ENCODE results near the gene CD300H. TPM values are rescaled to one million over a fixed set of nuclear protein-coding genes. Genes with fewer than 3 reads are reported as not detected.
"Not testable (repeated sequence)": the region's sequence is repeated elsewhere in the genome, so short reads cannot be mapped to it uniquely, and the experiment has no call there.

Gene CD300H
- total RNA-seq, 4 donors from 2014 or later = not detected

DNA sequence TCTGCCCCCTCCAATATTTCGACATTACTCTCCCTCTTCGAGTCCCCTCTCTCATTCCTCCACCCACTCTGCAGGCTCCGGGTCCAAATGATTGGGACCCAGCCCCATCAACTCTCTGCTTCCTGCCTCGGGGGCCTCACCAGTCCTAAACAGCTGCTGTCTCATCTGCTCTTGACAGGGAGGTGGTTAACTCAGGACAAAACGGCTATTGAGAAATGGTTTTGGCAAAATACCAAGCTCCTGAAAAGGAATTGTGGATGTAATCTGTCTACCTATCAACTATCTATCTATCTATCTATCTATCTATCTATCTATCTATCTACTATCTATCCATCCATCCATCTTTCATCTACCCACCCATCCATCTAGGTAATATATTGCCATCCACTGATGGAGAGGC, 2.2 kb downstream of the CD300H start:
- no peak for DNase-seq (ENCODE audit: extremely low spot score)
- intact Hi-C loops (cut with DNase I) = no loop called here
- no peak overlapping the region for H3K27ac ChIP-seq (replicated peaks in 1 of 4)
- WGBS = 52% methylated on average over 5 of the region's 5 CpGs
- no peak overlapping the region for H3K4me3 ChIP-seq
- H3K36me3 ChIP-seq = no peaks in the 10 kb centered on the region
- no peaks in the 10 kb centered on the region for H3K4me1 ChIP-seq
- peaks cover 0 to 38% (median 0%) of the 10 kb centered on the region in 4 donors for H3K27me3 ChIP-seq
- H3K9me3 ChIP-seq = no peaks in the 10 kb centered on the region
- no peak for TF ChIP-seq POLR2A (IDR thresholded peaks at IDR 0.05; ENCODE audit: low read depth)
- TF ChIP-seq, protein P1, sequence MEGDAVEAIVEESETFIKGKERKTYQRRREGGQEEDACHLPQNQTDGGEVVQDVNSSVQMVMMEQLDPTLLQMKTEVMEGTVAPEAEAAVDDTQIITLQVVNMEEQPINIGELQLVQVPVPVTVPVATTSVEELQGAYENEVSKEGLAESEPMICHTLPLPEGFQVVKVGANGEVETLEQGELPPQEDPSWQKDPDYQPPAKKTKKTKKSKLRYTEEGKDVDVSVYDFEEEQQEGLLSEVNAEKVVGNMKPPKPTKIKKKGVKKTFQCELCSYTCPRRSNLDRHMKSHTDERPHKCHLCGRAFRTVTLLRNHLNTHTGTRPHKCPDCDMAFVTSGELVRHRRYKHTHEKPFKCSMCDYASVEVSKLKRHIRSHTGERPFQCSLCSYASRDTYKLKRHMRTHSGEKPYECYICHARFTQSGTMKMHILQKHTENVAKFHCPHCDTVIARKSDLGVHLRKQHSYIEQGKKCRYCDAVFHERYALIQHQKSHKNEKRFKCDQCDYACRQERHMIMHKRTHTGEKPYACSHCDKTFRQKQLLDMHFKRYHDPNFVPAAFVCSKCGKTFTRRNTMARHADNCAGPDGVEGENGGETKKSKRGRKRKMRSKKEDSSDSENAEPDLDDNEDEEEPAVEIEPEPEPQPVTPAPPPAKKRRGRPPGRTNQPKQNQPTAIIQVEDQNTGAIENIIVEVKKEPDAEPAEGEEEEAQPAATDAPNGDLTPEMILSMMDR (IDR thresholded peaks at IDR 0.05) = no peak
- no peak for TF ChIP-seq POLR2AphosphoS5 (IDR thresholded peaks at IDR 0.05)
- no peak for TF ChIP-seq EP300 (IDR thresholded peaks at IDR 0.05)

DNA sequence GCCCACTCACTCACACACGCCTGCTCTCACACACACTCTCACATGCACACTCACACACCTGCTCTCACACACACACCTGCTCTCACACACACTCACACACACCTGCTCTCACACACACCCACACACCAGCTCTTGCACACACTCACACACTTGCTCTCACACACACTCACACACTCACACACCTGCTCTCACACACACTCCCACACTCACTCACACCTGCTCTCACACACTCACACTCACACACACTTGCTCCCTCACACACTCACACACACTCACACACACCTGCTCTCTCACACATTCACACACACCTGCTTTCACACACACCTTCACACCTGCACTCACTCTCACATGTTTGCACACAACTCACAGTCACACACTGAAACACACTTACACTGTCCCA, 4.0 kb downstream of the CD300H start:
- no peak for DNase-seq (ENCODE audit: extremely low spot score)
- no peaks in the 10 kb centered on the region for H3K9me3 ChIP-seq
- intact Hi-C loops (cut with DNase I) = no loop called here
- 90% methylated on average over 1 of the region's 1 CpG for whole genome bisulfite sequencing
- H3K4me1 ChIP-seq = no peaks in the 10 kb centered on the region
- H3K27me3 ChIP-seq = peaks cover 0 to 27% (median 0%) of the 10 kb centered on the region in 4 donors
- no peak overlapping the region for H3K4me3 ChIP-seq
- no peaks in the 10 kb centered on the region for H3K36me3 ChIP-seq
- no peak overlapping the region for H3K27ac ChIP-seq (replicated peaks in 1 of 4)
- TF ChIP-seq POLR2AphosphoS5 (IDR thresholded peaks at IDR 0.05) = no peak
- no peak for TF ChIP-seq POLR2A (IDR thresholded peaks at IDR 0.05; ENCODE audit: low read depth)
- TF ChIP-seq, protein P1 (IDR thresholded peaks at IDR 0.05) = no peak
- no peak for TF ChIP-seq EP300 (IDR thresholded peaks at IDR 0.05)

DNA sequence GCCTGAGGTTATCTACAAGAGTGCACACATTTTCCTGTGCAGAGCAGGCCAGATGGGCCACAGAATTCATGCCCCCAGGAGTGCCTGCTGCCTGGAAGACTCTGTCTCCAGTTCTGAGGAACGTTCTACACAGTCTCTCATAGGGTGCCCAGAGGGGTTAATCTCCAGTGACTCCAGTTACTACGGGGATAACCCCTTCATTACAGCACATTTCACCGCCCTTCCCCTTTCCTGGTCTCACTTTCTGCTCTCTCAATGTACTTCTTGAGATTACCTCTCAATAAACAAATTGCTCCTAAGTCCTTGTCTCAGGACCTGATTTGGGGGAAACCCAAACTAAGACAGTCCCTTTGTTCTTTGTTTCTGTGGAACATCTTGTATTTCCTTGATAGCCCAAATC, 5.7 kb downstream of the CD300H start:
- no peak for DNase-seq (ENCODE audit: extremely low spot score)
- TF ChIP-seq POLR2A (IDR thresholded peaks at IDR 0.05; ENCODE audit: low read depth) (no peak), POLR2AphosphoS5 (IDR thresholded peaks at IDR 0.05) (no peak), EP300 (IDR thresholded peaks at IDR 0.05) (no peak)
- TF ChIP-seq, protein P1 (IDR thresholded peaks at IDR 0.05) = no peak
- Histone ChIP-seq H3K36me3 (no peaks in the 10 kb centered on the region), H3K27me3 (peaks cover 0 to 21% (median 0%) of the 10 kb centered on the region in 4 donors), H3K4me1 (no peaks in the 10 kb centered on the region), H3K27ac (replicated peaks in 1 of 4) (no peak overlapping the region), H3K9me3 (no peaks in the 10 kb centered on the region), H3K4me3 (no peak overlapping the region)
- intact Hi-C loops (cut with DNase I) = no loop called here
- WGBS = 59% methylated on average over 3 of the region's 3 CpGs

DNA sequence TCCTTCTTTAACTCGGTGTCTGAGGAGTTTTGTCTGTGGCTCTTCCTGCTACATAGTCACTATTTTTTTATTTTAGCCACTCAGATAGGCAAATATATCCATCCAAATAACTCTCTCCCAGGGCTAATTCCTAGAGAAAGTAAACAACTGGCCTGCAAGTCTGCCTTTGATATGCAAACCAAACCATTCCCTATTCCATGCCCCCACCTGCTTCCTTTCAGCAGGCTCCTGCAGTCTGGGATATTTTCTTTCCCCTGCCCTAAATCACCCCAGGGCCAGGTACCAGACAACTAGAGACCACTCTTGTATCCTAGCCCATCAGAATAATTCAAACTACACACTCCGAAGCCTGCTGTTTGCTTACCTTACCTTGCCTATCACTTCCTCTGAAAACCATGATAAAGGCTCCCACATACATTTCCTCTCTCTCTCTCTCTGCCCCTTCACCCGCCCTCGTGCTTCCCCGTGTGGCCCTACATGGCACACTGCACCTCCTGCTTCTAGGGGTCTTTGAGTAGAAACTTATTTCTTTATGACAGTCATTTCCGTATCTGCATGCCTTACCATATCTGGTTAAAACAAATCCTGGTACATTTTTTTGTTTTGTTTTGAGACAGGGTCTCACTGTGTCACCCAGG, 8.3 kb downstream of the CD300H start:
- Histone ChIP-seq H3K27me3 (peaks cover 0 to 3% (median 0%) of the 10 kb centered on the region in 4 donors), H3K36me3 (no peaks in the 10 kb centered on the region), H3K9me3 (no peaks in the 10 kb centered on the region), H3K27ac (replicated peaks in 1 of 4) (no peak overlapping the region), H3K4me3 (no peak overlapping the region), H3K4me1 (no peaks in the 10 kb centered on the region)
- intact Hi-C loops (cut with DNase I) = no loop called here
- TF ChIP-seq POLR2A (IDR thresholded peaks at IDR 0.05; ENCODE audit: low read depth) (no peak), POLR2AphosphoS5 (IDR thresholded peaks at IDR 0.05) (no peak), EP300 (IDR thresholded peaks at IDR 0.05) (no peak)
- TF ChIP-seq, protein P1 (IDR thresholded peaks at IDR 0.05) = no peak
- WGBS = 80% methylated on average over 6 of the region's 6 CpGs
- no peak for DNase-seq (ENCODE audit: extremely low spot score)

DNA sequence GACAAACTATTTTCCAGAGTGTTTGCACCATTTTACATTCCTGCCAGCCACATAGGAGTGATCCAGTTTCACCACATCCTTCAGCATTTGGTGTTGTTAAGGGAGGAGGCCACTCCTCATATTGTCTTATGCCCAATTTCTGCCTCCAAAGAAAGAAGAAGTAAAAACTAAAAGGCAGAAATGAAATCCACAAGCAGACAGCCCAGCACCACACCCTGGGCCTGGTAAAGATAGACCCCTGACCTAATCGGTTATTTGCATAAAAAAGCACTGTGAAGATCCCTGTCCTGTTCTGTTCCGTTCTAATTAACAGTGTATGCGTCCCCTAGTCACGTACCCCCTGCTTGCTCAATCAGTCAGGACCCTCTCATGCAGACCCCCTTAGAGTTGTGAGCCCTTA, 8.9 kb downstream of the CD300H start:
- H3K4me3 ChIP-seq; H3K27ac ChIP-seq (replicated peaks in 1 of 4); H3K36me3 ChIP-seq; H3K9me3 ChIP-seq; DNase-seq (ENCODE audit: extremely low spot score); H3K27me3 ChIP-seq; intact Hi-C loops (cut with DNase I); H3K4me1 ChIP-seq: not testable (repeated sequence)
- 78% methylated on average over 4 of the region's 4 CpGs for WGBS
